HG03558 (cell line): ENCODE data around the gene MUS81.
A peak's percentile ranks its signal among the peaks of the same experiment; 100 is the strongest.
"Not testable (repeated sequence)": the region's sequence is repeated elsewhere in the genome, so short reads cannot be mapped to it uniquely, and the experiment has no call there.

Experiments used
- ATAC-seq: cut with Tn5 transposase; IDR thresholded peaks from one replicate; pipeline ENCODE4 v1.9.1; 2021; ENCODE audit warnings: moderate number of reproducible peaks; ENCODE audit not compliant: unreplicated experiment; ENCODE audit errors: extremely low read depth

The MUS81 gene, protein sequence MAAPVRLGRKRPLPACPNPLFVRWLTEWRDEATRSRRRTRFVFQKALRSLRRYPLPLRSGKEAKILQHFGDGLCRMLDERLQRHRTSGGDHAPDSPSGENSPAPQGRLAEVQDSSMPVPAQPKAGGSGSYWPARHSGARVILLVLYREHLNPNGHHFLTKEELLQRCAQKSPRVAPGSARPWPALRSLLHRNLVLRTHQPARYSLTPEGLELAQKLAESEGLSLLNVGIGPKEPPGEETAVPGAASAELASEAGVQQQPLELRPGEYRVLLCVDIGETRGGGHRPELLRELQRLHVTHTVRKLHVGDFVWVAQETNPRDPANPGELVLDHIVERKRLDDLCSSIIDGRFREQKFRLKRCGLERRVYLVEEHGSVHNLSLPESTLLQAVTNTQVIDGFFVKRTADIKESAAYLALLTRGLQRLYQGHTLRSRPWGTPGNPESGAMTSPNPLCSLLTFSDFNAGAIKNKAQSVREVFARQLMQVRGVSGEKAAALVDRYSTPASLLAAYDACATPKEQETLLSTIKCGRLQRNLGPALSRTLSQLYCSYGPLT

DNA sequence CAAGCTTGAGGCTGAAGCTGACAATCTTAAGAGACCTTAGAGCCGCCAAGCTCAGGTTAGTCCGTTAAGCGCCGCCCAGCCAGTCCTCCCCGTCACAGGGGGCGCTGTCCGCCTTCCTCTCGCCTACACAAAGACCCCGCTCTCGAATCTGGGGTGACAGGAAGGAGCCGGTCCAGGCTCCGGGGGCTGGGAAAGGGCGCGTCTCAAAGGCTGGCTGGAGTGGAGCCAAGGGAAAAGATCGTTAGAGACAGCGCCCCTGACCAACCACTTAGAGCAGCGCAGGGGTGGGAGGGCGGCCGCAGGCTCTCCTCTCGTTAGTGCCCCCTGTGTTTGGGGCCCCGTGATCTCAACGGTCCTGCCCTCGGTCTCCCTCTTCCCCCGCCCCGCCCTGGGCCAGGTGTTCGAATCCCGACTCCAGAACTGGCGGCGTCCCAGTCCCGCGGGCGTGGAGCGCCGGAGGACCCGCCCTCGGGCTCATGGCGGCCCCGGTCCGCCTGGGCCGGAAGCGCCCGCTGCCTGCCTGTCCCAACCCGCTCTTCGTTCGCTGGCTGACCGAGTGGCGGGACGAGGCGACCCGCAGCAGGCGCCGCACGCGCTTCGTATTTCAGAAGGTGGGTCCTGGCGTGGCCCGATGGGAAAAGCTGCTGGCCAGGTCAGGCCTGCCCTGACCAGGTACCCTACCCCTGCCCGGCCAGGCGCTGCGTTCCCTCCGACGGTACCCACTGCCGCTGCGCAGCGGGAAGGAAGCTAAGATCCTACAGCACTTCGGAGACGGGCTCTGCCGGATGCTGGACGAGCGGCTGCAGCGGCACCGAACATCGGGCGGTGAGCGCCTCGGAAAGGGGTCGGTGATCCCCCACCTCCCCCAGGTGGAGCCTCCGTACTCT is at the start of gene MUS81:
Gene MUS81, plus strand, starts transcription at position 156 of the 887 bp plus-strand sequence. Its CDS starts 321 bp downstream, at position 477.
- no peak for ATAC-seq

DNA sequence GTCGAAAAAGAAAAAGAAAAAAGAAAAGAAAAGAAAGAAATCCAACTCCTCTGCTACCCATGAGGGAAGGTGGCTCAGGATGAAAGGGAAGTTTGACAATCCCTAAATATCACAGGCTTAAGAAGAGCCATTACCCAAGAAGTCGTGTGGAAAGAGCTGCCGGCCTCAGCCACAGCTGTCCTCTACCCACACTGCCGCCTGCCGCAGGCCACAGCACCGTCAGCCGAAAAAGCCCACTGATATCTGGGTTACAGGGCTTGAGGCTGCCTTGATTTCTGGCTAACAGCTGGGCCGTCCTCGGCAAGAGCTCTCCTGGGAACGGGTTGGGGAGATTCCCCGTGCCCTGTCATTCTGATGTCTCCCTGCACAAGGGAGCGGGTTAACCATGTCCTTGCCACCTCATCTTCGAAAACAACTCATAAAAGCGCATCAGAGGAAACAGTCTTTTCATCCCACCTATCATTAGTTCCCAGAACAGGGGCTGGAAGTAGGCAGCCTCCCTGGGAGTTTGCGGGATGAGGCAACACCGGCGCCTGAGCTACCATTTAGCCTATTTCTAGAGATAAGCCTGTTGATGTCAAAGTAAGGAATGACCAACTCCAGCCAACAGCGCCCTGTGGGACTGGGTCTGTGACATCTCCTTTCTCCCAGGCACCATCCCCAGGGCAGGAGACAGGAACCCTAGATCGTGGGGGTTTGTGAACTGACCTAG is 48.3 kb upstream of the MUS81 start:
- ATAC-seq = no peak

DNA sequence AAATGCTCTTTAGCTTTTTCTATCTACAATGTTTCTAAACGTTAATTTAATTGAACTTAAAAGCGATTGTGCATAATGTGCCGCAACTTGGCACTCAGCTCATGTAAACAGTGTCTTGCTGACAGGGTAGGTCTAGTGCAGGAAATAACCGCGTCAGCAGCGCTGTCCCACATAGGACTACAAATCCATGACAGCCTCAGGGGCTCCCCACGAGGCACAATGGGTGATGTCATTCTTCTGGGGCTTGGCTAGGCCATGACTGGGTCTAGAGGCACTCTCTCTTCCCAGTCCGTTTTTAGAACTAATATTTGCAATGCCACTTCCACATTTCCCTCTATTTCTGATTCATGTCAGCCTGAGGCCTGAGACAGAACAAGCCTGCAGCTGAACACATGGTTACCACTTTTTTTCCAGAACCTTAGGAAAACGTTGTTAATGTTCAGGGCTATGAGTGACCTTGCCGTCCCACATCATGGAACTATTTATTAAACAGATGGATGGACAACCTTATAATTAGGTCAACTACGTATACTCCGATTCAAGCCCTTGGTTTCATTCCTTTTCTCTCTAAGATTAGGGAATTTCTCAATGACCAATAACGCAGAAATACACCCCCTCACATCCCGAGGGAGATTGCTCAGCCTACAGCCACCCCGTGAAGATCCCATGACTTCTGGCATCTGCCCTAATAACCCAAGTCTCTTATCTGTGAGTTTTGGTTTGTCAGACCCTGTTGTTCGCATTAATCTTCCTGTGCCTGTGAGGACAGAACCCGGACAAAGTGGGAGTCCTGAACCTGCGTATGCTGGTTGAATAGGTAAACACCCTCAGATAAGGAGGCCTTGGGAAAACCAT is 45.9 kb upstream of the MUS81 start:
- ATAC-seq = no peak

DNA sequence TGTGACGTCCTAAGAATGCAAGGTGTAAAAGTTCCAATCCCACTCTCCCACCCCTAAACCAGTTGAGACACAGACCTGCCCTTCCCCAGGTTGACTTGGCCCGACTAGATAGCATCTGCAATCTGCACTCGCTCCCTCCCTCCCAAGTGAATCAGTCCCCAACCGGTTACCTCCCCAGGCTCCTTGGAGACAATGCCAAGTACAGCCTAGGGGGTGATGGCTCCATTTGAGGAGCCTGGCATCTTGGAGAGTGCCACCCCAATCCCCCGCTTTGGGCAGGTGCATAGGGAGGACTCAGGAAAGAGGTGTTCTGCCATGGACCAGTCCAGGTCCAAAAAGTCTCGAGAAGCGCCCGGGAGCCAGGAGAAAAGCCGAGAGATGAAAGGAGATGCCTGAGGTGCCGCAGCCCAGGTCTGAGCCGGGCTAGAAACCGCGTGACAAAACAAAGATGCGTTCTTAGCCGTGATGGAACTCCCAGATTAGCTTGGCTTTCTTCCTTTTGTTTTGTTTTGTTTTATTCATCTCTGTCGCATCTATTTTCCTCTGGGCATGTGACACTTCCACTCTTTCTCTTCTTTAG is 45.2 kb upstream of the MUS81 start:
- ATAC-seq = no peak

DNA sequence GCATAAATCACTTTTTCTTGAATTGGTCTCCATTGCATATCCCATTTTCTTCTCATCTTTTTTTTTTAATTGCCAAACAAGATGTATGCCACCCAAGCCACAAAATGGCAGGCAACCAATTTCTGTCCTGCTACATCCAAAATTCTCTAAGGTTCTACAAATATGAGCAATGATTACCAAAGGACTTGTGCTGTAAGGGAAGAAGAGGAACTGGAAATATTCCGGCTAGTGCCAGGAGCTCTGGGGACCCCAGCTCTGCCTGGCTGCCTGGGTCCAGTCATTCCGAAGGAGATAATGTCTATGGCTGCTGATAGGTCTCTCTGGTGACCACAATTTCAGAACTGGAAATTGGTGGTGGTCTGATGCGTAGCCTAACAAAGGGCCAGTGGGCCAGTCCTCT is 43.5 kb upstream of the MUS81 start:
- ATAC-seq = no peak

DNA sequence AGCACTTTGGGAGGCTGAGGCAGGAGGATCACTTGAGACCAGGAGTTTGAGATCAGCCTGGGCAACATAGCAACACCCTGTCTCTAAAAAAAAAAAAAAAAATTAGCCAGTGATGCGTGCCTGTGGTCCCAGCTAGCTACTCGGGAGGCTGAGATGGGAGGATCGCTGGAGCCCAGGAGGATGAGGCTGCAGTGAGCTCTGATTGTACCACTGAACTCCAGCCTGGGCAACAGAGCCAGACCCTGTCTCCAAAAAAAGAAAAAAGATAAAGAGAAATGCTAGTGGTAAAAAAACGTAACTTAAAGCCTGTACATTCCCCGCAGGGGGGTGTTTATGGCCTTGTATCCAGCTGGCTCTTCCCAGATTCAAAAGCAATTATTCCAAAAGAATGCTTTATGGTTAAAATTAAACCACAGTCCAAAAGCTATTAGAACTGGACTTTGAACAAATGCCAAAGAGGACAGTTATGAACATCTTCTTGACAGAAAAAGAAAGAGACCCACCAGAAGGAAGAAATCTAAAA is 42.9 kb upstream of the MUS81 start:
- ATAC-seq = no peak

DNA sequence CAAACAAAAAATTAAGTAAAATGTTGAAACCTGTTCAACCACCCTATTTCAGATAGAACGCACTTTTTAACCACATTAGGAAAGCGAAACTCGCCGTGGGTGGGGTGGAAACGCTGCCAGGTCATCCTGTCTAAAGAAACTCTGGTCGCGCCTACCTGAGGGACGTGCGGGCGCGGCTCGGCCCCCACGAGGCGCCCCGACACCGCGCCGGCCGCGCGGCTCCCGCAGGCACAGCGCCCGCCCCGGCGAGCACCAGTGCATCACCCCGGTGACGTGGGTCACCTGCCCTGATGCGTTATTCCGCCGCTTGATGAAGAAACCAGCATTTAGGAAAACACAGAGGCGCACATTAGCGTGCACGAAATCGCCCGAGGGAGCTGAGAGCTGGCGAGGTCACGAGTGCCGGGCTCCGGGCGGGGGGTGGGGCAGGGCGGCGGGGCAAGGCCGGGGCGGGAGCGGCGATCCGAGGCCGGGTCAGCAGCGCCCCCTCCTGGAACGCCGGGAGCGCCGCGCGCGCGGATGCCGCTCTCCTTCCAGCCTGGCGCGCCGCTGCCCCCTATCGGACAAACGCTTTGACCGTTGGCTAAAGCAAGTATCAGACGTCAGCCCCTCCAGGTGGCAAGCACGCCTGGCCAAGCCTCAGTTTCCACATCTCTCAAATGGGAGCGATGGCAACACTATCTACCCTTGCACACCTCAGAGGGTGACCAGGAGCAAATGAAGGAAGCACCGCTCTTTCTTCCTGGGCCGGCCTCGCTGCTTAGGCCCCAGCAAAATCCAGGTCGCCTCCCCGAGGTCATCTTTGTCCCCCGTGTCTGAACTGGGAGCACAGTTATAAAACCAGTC is 42.2 kb upstream of the MUS81 start:
- ATAC-seq = no peak

DNA sequence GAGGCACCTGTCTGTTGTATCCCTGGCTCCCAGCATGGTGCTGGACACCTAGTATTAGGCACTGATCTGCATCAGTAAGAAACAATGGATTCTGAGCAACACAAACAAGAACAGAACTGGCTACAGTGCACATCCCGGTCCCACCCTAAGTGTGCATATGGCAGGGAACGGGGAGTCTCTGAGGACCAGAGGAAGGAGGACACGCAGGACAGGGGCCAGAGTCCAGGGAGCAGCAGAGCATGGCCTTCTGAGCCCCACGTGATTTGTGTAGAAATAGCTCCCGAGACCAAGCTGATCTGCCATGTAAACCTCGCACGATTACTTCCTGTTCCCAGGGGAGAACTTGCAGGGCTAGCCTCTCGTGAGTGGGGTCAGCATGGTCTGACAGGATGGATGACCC is 39.1 kb upstream of the MUS81 start:
- no peak for ATAC-seq

DNA sequence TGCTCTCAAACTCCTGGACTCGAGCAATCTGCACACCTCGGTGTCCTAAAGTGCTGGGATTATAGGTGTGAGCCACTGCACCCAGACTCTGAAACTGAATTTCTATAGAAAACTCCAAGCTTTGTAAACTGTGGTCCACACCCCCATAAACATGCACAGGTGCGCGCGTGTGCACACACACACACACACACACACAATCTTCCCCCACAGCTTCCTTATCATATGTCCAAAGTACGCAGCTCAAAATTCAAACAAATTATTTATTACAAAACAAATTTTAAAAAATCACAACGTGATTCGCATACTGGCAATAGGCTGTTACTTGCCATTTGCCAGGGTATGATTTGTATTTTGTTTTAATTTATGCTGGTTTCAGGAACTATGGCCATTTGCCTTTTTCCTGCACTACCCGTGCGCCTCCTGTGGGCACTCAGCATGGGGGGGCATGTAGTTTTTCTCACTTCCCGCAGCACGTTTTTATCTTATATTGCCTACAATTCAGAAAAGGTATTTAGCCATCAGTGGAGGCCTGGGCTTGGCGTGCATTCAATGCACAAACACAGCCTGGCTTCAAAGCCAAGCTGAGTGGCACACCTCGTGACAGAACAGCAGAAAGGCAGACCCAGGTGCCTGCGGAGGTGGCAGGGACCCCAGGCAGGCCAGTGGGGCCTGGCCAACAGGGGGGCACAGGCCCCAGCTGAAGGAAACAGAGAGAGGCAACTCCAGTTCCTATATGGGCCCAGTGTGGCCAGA is 37.3 kb upstream of the MUS81 start:
- no peak for ATAC-seq

DNA sequence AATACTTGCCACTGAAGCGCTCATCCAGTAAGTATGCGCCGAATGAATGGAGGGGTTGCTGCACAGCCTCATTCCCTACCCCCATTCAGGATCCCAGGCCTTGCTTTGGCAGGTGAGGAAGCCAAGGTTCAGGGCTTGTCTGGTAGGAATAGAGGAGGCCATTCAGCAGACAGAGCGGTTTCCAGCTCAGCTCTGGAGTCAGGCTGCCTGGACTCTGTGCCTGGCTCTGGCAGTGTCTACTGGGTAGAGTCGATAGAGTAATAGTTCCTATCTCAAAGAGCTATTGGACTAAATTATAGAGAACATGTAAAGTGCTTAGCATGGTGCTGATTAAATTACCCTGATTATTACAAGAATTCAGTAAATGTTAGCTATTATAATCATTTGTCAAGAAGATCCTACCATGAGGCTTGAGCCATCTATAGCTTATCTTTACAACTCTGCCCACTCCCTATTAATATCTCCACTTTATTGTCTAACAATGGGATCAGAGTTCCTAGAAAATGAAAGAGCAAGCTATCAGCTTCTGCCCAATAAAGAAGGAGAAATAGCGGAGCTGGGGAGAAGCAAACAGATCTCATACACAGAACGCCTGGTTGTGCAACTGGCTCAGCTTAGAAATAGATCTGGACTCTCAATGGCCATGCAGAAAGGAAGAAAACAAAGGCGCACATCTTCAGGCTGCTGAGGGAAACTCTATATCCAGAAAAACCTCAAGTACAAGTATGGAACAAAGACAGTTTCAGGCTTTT is 33.1 kb upstream of the MUS81 start:
- no peak for ATAC-seq

DNA sequence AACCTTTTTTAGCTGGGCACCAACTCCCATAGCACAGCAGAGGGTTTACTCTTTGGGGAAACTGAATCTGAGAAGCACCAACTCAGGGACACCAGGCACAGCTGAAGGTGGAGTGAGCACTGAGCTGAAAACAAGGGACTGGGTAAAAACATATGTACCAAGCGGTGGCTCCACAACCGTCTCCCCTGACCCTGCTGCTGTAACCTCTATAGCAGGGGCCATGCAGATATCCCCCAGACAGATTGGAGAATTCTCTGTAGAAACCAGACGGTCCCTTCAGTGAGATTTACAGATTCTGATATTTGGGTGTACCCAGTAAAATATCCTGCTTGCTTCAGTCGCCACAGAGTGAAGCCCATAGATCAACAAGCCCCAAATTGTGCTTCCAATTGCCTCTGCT is 30.8 kb upstream of the MUS81 start:
- no peak for ATAC-seq

DNA sequence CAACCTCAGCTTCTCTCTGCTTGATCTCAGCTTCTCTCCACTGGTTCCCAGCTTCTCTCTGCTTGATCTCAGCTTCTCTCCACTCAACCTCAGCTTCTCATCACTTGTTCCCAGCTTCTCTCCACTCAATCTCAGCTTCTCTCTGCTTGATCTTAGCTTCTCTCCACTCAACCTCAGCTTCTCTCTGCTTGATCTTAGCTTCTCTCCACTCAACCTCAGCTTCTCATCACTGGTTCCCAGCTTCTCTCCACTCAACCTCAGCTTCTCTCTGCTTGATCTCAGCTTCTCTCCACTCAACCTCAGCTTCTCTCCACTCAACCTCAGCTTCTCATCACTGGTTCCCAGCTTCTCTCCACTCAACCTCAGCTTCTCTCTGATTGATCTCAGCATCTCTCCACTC is 28.0 kb upstream of the MUS81 start:
- not testable (repeated sequence) for ATAC-seq

DNA sequence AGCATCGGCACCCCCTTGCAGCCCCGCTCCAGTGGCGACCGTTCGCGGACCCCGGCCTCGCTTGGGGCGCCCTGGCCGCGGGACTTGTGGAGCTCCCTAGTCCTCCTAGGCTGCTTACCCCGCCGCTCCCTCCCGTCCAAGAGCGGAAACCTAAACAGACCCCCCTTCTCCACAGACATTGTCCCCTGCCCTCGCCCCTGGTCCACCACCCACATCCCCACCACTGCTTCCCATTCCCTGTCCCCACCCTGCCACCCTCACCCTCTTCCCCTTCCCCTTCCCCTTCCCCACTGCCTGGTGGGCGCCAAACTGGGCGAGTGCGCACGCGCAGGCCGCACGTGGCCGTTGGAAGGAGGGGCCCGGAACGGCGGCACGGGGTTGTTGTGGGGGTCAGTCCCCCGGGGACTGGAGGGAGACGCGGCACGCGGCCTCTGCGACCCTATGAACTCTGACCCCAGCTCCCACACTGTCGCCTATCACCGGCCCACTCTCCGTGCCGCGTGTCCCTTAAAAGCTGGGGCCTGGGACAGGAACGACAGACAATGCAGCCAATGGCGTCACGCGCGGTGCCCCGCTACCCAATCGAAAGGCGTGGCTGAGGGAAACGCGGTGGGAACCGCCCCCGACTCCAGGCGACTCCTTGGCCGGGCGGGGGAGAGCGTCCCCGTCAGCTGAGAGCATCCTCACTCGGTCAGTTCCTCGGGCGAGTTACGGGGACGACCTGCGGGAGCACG is 26.8 kb upstream of the MUS81 start, which contains the start of gene SNX32:
Gene SNX32, plus strand, starts transcription at position 667 of the 734 bp plus-strand sequence. CDS start 103 bp downstream, outside the sequence.
- ATAC-seq = peak; percentile 56

DNA sequence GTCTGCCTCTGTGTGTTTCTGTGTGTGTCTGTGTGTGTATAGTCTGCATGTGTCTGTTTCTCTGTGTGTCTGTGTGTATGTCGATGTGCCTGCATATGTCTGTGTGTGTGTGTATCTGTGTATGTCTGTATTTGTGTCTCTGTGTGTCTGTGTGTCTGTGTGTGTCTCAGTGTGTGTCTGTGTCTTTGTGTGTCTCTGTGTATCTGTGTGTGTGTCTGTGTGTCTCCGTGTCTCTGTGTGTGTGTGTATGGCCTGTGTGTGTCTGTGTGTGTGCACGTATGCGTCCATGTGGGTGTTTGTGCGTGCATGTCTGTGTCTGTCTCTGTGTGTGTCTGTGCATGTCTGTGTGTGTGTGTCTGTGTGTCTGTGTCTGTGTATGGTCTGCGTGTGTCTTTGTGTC is 26.0 kb upstream of the MUS81 start:
- no peak for ATAC-seq

DNA sequence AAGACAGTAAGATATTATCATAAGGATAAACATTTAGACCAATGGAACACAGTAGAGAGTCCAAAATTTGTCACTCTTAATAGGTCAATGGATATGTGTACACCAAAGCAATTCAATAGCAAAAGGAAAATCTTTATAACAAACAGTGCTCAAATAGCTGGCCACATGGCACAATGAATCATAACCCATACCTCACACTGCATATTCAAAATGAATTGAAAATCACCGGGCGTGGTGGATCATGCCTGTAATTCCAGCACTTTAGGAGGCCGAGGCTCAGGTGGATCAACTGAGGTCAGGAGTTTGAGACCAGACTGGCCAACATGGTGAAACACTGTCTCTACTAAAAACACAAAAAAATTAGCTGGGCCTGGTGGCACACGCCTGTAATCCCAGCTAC is 18.1 kb upstream of the MUS81 start:
- ATAC-seq = no peak

DNA sequence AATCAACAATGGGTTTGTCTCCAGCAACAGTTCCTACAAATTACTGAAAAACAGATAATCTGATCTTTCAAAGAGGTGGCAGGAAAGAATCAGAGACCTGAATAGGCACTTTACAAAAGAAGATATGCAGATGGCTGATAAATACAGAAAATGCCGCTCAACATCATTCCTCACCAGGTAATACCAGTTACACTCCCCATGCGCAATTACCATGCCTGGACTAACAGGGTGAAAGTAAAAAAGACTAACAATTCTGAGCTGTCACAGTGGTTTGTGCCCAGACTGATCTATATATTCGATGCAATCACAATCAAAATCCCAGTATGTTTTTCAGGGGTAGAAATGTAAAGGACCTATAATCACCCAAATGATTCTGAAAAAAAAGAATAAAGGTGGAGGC is 16.4 kb upstream of the MUS81 start:
- ATAC-seq = no peak
